ENCODE measurements around the gene GTPBP3. TPM values are rescaled to one million over a fixed set of nuclear protein-coding genes. Genes with fewer than 3 reads are reported as not detected.
"Not testable (repeated sequence)": the region's sequence is repeated elsewhere in the genome, so short reads cannot be mapped to it uniquely, and the experiment has no call there.

GTPBP3 gene
- total RNA-seq, 1 experiment from 2014 or later, result 35.3 TPM

DNA sequence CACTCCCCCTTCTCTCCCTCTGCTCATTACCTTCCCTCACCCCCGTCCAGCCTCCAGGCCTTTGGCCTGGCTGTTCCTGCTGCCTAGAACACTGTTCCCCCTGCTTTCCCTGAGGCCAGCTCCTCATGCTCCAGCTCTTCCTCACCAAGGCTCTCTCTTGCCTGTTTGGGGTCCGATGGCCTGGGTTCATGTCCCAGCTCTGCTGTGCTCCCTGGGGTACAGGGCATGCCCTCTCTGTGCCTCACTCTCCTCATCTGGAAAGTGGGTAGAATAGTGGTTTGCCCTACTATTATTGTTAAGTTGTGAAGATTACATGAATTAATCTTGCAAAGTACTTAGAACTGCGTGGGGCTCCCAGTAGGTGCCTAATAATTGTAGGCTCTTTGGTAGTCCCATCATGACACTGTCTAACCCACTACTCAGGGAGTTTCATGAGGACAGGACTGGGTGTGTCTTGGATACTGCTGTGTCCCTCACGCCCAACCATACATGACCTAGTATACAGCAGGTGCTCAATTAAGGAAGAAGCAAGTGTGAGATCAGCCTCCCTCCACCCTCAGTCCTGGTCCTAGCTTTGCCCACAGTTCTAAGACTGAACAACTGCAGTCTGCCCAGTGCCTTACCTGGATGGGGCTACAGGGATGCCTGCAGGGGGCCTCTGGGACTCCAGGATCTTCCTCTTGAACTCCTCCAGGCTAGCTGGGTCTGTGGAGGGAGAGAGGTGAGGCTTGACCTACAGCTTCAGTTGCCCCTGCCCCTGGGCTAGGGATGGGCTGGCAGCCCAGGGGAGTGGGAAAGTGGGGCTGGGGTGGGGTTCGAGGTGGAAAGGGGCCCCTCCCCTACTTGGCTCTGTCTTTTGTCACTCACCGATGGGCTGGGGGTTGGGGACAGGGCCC is 22.8 kb downstream of the GTPBP3 start:
- Histone ChIP-seq H3K9me3 (ENCODE audit: control insufficient read depth, insufficient read depth, low read depth, low read length) (no peaks in the 10 kb centered on the region), H3K4me1 (ENCODE audit: control insufficient read depth, insufficient read depth, low read length) (no peaks in the 10 kb centered on the region), H3K4me3 (ENCODE audit: low read depth in 2 of 2, low read length in 2 of 2) (no peak overlapping the region), H3K27me3 (ENCODE audit: control insufficient read depth, insufficient read depth, low read length) (no peaks in the 10 kb centered on the region), H3K27ac (ENCODE audit: low read length) (no peak overlapping the region), H3K36me3 (ENCODE audit: control insufficient read depth, insufficient read depth, low read length) (no peaks in the 10 kb centered on the region)
- in situ Hi-C loops (cut with HindIII; ENCODE audit: low pct_unique_long_range_greater_than_20kb, low sequenced_read_pairs) (no loop called here), intact Hi-C loops (cut with micrococcal nuclease; ENCODE audit: unreplicated experiment) (no loop called here)
- DNase-seq (ENCODE audit: low read depth, low spot score), result no peak
- TF ChIP-seq TCF7L2 (IDR thresholded peaks at IDR 0.05; ENCODE audit: low read depth, low read length), result no peak
- TF ChIP-seq, protein P1, sequence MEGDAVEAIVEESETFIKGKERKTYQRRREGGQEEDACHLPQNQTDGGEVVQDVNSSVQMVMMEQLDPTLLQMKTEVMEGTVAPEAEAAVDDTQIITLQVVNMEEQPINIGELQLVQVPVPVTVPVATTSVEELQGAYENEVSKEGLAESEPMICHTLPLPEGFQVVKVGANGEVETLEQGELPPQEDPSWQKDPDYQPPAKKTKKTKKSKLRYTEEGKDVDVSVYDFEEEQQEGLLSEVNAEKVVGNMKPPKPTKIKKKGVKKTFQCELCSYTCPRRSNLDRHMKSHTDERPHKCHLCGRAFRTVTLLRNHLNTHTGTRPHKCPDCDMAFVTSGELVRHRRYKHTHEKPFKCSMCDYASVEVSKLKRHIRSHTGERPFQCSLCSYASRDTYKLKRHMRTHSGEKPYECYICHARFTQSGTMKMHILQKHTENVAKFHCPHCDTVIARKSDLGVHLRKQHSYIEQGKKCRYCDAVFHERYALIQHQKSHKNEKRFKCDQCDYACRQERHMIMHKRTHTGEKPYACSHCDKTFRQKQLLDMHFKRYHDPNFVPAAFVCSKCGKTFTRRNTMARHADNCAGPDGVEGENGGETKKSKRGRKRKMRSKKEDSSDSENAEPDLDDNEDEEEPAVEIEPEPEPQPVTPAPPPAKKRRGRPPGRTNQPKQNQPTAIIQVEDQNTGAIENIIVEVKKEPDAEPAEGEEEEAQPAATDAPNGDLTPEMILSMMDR (IDR thresholded peaks at IDR 0.05), result no peak
- TF ChIP-seq, protein P2, sequence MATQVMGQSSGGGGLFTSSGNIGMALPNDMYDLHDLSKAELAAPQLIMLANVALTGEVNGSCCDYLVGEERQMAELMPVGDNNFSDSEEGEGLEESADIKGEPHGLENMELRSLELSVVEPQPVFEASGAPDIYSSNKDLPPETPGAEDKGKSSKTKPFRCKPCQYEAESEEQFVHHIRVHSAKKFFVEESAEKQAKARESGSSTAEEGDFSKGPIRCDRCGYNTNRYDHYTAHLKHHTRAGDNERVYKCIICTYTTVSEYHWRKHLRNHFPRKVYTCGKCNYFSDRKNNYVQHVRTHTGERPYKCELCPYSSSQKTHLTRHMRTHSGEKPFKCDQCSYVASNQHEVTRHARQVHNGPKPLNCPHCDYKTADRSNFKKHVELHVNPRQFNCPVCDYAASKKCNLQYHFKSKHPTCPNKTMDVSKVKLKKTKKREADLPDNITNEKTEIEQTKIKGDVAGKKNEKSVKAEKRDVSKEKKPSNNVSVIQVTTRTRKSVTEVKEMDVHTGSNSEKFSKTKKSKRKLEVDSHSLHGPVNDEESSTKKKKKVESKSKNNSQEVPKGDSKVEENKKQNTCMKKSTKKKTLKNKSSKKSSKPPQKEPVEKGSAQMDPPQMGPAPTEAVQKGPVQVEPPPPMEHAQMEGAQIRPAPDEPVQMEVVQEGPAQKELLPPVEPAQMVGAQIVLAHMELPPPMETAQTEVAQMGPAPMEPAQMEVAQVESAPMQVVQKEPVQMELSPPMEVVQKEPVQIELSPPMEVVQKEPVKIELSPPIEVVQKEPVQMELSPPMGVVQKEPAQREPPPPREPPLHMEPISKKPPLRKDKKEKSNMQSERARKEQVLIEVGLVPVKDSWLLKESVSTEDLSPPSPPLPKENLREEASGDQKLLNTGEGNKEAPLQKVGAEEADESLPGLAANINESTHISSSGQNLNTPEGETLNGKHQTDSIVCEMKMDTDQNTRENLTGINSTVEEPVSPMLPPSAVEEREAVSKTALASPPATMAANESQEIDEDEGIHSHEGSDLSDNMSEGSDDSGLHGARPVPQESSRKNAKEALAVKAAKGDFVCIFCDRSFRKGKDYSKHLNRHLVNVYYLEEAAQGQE (IDR thresholded peaks at IDR 0.05; ENCODE audit: insufficient read depth in 1 of 2, low read depth in 2 of 2, low read length in 1 of 2), result no peak
- no peak for TF ChIP-seq POLR2AphosphoS5 (IDR thresholded peaks at IDR 0.05; ENCODE audit: low read depth, low read length)
- TF ChIP-seq SIN3A (IDR thresholded peaks at IDR 0.05; ENCODE audit: borderline replicate concordance, insufficient read depth, low read depth, low read length), result no peak
- ATAC-seq, result no peak; the same call in 1 of the 2 replicates
- BruUV-seq (replicated peaks), result no TSS peak
- POLR2A ChIA-PET, result interaction anchor here (0.6 kb wide), 1 partner anchor 17 kb away, joined by 4 read pairs; no protein-coding TSS in a partner anchor
- CTCF ChIA-PET, result no interaction called here

DNA sequence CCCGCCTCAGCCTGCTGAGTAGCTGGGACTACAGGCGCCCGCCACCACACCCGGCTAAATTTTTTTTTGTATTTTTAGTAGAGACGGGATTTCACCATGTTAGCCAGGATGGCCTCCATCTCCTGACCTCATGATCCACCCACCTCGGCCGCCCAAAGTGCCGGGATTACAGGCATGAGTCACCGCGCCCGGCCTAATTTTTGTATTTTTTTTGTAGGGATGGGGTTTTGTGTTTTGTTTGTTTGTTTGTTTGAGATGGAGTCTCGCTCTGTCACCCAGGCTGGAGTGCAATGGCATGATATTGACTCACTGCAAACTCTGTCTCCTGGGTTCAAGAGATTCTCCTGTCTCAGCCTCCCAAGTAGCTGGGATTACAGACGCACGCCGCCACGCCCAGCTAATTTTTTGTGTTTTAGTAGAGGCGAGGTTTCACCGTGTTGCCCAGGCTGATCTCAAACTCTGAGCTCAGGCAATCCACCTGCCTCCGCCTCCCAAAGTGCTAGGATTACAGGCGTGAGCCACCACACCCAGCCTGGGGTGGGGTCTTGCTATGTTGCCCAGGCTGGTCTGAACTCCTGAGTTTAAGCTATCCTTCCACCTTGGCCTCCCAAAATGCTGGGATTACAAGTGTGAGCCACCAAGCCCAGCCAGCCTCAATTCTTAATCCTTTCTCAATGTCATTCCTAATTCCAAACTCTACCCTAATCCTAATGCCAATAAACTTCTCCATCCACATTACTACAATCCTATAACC is 26.7 kb downstream of the GTPBP3 start:
- intact Hi-C loops (cut with micrococcal nuclease; ENCODE audit: unreplicated experiment); ATAC-seq; DNase-seq (ENCODE audit: low read depth, low spot score); in situ Hi-C loops (cut with HindIII; ENCODE audit: low pct_unique_long_range_greater_than_20kb, low sequenced_read_pairs); H3K27ac ChIP-seq (ENCODE audit: low read length); H3K9me3 ChIP-seq (ENCODE audit: control insufficient read depth, insufficient read depth, low read depth, low read length); H3K4me3 ChIP-seq (ENCODE audit: low read depth in 2 of 2, low read length in 2 of 2); H3K27me3 ChIP-seq (ENCODE audit: control insufficient read depth, insufficient read depth, low read length); H3K36me3 ChIP-seq (ENCODE audit: control insufficient read depth, insufficient read depth, low read length); BruUV-seq (replicated peaks); POLR2A ChIA-PET; H3K4me1 ChIP-seq (ENCODE audit: control insufficient read depth, insufficient read depth, low read length): not testable (repeated sequence)
- CTCF ChIA-PET, result interaction anchor here (0.6 kb wide), 1 partner anchor 19 kb away, joined by 4 read pairs; no protein-coding TSS in a partner anchor

All from Panc1 (cell line).